HG03432 (cell line): Measurements from ENCODE around the gene DDX4.

ENCODE experiments used
- ATAC-seq: cut with Tn5 transposase; IDR thresholded peaks from one replicate; pipeline ENCODE4 v1.9.1; 2021; ENCODE audit warnings: mild to moderate bottlenecking, moderate library complexity; ENCODE audit not compliant: unreplicated experiment

The DDX4 gene

DNA sequence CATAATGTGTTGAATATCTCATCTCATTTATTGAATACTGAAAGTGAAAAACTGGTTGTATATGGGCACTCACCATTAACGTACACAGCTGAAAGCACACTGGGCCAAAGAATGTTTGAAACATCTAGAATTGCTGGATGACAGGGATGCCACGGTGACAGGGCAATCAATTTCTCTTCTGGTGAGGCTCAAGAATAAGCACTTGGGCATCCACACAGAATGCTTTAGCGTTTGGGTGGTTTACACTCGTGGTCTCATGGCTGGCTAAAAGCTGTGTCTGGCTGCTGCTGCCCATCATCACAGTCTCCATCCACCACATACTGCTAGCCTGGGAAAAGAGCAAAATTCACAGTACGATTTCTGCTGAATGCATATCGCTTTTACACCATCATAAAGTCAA lies 82.6 kb downstream of the DDX4 start:
- no peak for ATAC-seq

DNA sequence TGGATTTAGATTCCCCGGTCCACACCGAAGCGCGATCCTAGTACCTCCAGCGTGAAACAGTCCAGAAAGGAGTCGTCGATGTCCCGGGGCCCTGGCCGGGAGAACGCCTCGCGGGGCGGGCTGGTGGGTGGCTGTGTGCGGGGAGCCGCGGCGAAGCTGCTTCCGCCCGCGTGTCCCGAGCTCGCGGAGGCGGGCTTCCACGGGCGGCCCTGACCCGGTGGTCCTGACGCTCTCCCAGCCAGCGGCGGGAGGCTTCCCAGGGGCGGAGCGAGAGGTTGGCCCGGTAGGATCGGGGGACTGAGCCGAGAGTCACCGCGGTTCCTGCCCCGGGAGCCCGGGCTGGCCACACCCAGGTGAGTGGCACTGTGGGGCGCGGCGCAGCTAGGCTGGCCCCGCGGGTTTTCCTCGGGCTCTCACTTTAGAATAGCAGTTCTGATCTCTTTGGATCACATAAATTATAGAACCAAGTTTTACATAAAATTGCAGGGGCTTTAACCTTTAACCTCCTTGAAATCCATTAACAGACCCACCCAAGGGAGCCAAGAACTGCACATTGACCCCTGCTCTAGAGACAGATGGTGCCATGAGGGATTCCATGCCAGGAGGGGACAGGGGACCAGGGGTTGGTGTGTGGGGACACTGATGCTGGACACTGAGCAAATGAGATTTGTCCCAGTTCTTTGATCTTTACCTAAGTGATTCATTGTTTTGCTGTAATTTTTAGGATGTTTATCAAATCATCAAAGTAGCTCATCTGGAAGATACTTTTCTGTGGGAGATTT lies 84.1 kb downstream of the DDX4 start:
- ATAC-seq, result no peak

DNA sequence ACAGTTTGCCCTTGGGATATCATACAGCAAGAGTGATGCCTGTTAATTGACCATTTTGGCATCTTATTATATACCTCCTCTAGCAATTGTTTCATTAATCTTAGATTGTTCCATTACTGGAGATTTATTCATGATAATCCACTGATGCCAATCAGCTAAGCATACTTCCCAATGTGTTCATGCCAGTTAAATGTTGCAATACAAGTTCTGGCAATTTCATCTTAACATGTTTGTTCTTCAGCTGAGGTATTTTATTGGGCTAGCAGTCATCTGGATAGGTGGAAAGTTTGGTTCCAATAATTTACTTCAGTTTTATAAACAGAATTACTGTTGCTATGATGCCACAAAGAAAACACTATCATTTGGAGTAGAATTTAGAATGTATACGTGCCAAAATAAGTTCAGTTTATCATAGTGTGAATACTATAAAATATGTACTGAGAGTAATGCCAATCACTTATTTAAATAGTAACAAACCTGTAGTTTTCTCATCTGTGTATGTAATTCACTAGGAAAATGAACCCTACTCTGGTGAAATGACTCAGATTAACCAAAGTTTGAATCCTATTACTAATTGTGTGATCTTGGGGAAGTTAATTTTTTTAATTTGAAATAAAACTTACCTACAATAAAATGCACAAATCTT lies 85.4 kb downstream of the DDX4 start:
- ATAC-seq, result no peak

DNA sequence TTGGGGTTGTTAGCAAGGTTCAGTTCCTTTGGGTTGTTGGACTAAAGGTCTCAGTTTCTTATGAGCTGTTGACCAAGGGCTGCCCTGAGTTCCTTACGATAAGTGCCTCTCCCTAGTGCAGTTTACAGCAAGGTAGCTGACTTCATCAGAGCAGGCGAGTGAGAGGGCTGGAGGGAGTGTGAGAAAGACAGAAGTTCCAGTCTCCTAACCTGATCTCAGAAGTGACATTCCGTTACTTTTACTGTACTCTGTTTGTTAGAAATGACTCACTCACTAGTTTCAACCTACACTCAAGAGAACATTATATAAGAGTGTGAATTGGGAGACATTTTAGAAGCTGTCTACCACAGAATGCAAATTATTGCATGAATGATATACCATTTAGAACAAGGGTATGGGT lies 92.1 kb downstream of the DDX4 start:
- ATAC-seq, result no peak

DNA sequence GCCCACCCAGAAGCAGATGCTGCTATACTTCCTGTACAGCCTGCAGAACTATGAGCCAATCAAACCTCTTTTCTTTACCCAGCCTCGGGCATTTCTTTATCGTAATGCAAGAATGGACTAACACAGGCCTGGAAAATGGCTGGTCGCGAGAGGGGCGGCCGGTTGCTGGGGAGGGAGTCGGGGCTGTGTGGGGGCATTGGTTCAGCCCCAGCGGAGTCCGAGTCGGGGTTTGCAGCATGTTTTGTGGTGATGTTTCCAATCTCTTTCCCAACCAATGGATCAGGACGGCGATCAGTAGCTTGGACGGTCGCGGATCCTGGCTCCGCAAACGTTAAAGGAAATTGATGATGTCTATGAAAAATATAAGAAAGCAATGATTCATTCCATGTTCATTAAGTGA lies 94.6 kb downstream of the DDX4 start:
- ATAC-seq, result no peak

DNA sequence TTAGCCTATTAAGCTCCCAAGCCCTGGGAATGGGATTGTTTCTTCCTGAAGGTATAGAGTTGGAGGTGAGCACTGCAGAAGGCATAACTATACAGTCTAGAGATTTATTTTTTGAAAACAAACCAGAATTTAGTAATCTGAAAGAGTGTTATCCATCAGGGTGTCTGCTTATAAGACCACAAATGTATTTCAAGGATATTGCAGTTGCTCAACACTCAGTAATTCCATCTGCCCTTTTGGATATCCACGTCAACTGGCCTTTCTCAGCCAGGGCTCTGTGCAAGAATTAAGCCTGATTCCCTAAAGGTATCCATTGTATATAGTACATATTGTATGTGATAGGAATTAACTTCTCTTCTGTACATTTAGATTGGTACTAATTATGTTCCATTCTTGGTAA lies 98.3 kb downstream of the DDX4 start:
- ATAC-seq, result no peak

DNA sequence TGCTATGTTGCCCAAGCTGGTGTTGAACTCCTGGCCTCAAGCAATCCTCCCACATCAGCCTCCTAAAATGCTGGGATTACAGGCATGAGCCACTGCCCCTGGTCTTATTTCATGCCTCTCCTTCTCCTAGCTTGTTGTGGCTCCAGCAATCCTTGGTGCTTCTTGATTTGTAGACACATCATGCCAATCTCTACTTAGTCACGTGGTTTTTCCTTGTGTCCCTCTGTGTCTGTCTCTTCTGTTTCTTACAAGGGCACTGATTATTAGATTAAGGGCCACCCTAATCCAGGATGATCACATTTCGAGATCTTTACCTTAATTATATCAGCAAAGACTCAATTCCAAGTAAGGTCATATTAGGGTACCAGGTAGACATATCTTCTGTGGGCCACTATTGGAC lies 104.1 kb downstream of the DDX4 start:
- ATAC-seq, result no peak

DNA sequence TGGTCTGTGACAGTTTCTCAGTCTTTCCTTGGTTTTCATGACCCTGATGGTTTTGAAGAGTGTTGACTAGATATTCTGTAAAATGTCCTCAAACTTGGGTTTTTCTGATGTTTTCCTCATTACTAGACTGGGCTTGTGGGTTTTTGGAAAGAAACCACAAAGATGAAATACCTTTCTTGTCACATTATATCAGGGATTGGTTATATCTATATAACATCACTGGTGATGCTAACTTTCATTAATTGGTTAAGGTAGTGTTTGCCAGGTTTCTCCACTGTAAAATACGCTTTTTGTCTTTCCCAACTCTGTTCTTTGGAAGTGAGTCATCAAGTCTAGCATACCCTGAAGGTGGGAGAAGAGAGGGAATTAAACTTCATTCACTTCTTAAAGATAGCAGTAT lies 110.0 kb downstream of the DDX4 start:
- no peak for ATAC-seq

DNA sequence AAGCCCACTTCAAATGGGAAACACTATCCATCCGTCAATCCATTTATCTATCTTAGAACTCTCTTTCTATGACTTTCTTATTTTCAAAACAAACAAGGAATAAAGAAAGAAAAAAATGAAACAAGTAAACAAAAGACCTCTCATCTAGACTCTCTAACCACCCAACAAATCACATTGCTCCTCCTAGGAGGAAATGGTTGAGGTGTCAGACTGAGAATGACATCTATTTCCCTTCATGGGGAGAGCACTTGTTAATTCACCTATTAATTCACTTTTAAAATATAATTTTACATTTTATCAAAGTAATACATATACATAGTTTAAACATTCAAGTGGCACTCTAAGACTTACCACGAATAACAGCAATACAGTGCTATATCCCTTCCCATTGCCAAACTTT lies 110.9 kb downstream of the DDX4 start:
- ATAC-seq, result no peak

DNA sequence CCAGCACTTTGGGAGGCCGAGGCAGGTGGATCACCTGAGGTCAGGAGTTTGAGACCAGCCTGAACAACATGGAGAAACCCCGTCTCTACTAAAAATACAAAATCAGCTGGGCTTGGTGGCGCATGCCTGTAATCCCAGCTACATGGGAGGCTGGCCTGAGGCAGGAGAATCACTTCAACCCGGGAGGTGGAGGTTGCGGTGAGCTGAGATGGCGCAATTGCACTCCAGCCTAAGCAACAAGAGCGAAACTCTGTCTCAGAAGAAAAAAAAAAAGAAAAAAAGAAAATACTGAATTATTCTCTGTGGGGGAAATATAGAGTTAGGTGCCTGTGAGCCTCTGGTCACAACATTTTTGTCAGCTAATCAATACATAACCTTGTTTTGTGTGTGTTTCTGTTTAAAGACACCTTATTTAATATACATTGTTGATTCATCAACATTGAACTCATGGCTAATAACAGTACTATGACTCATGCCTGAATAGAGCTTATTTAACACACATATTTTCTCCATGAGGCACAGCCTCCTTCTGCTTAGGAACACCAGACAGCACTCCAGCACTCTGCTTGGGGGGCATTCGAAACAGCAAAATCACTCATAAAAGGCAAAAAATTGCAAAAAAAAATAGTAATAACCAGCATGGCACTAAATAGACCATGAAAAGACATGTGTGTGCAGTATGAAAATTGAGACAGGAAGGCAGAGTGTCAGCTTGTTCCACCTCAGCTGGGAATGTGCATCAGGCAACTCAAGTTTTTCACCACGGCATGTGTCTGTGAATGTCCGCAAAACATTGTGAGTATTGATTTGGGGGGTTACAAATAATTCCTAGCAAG lies 113.2 kb downstream of the DDX4 start, which contains the start of gene IL31RA:
Gene IL31RA (plus strand): TSS at position 519 of the 836 bp plus-strand sequence. CDS start 214 bp downstream, at position 733.
- ATAC-seq, result no peak

DNA sequence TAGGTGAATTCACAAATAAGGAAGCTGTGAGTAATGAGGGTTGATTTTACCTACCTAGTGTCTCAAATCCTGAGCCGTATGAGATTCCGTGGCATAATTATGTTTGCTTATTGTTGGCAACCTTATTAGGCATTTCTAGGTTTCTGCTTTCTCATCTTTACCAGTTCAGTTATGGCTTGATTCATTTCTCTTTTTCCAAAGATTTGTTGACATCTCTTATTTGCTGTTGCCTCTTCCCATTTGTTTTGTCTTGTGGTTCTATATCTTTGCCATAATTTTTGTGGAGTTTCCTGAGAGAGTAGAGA lies 113.8 kb downstream of the DDX4 start:
- ATAC-seq, result no peak

DNA sequence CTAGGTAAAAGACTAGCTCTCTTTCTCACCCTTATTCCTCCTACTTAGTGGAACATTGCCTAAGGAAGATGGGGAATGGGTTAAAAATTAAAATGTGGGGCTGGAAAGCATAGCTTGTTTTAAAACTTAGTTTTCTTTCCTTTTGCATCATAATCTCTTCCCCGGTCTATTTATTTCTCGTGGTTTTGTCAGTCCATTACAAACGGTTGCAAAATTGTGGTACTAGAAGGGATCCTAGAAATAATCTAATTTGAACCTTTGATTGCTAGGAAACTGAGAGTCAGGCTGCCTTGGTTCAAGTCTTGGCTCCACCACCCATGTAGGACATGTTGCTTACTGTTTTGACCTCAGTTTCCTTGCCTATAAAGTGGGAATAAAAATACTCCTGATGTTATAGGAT lies 114.6 kb downstream of the DDX4 start:
- ATAC-seq, result no peak

DNA sequence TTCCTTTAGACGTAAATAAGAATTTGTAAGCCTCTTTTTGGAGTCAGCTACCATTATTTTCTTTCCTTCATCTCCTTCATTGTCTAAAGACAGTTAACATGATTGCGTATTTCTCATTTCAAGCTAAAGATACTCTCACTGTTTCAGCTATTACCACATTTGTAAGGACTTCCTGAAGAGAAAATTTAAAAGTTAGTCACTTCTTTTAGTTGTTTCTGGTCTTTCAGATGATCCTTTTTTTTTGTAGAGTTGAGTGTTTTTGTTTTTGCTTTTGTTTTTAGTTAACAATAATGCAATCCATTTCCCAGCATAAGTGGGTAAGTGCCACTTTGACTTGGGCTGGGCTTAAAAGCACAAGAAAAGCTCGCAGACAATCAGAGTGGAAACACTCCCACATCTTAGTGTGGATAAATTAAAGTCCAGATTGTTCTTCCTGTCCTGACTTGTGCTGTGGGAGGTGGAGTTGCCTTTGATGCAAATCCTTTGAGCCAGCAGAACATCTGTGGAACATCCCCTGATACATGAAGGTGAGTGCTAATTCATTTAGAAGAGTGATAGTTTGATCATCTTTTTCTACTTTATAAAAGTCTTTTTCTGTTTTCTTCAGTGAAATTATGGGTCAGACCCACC lies 115.3 kb downstream of the DDX4 start:
- no peak for ATAC-seq

DNA sequence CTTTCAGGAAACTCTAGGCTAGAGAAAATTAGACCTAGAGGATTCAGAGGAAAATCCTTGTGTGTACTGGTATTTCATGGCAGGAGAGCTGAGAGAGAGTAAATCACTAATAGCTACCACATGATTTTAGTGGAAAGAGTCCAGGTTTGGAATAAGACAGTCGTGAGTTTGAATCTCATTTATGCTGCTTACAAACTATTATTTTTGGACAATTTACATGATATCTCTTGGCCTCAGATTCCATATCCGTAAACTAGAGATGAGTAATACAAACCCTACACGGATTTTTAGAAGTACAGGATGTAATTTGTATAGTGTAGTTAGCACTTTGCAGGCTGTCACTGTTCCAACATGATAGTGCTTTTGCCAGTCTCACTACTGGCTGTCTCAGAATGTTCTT lies 116.0 kb downstream of the DDX4 start:
- ATAC-seq, result no peak

DNA sequence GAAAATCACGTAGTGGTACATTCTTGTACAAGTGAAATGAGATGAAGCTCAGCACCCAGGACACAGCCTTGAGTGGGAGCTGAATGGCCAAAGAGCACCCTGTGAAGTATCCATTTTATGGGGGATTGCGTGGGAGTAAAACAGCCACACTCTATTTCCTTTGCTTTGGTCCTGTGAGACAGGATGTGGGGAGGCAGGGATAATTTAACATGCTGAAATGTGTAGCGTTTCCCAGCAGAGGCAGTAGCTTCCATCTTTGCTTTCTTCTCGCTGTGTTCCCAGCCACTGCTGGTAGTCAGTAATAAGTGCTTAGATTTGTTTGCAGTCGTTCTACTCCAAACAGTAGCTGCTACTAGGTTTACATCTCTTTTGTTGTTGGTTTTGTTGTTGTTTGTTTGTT lies 117.6 kb downstream of the DDX4 start:
- no peak for ATAC-seq

DNA sequence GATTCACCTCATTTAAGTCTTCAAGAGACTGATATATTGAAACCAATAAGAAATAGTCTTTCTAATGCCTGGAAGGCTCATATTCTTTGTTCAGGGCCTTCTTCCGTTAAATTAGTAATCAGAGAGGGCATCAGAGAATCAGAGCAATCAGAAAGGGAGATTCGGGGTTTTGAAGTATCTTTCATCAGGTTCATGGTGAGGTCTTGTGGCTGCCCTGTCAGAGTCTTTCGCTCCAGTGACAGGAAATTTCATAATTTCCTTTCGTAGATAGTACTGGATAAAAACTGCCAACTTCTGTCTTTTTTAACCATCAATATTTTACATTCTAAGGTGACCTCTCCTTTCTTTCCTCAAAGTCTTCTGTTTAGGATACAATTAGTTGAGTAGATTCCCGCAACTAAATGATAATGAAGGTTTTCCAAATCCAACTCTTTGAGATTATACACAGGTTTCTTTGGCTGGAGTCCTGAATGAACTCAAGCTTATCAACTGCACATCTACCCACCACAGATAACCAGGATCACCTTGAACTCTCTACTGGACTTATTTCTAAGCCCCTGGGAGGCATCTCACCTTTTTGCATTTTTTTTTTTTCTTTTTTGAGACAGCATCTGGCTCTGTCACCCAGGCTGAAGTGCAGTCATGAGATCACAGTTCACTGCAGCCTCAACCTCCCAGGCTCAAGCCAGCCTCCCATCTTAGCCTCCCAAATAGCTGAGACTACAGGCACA lies 118.8 kb downstream of the DDX4 start:
- no peak for ATAC-seq

DNA sequence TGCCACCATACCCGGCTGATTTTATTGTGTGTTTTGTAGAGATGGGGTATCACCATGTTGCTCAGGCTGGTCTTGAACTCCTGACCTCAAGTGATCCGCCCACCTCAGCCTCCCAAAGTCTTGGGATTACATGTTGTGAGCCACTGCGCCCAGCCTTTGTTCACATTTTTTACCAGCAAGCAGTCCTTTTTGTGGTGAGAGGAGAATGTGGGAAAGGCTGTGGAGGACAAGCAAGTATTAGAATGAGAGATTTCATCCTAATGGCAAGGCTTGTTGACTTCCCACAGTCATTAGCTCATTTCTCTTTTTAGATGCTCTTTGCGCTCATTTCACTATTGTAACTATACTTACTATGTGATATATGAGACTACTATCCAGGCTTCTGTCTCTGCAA lies 119.4 kb downstream of the DDX4 start:
- no peak for ATAC-seq

DNA sequence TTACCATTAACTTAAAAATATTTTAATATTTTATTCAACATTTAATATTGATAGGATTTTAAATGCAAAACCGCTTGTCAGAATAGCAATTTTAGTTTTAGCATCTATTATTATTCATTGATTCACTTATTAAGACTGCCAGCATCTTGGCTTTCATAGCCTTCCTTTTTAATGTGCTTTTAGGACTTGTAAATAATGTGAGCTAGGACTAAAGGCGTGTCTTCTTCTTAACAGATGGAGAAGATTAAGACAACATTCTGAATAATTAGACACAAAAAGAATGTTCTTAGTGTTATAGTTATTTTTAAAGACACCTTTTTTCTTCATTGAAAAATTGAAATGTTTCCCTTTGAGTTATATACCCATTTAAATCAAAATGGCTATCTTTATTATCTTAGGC lies 120.2 kb downstream of the DDX4 start:
- no peak for ATAC-seq

DNA sequence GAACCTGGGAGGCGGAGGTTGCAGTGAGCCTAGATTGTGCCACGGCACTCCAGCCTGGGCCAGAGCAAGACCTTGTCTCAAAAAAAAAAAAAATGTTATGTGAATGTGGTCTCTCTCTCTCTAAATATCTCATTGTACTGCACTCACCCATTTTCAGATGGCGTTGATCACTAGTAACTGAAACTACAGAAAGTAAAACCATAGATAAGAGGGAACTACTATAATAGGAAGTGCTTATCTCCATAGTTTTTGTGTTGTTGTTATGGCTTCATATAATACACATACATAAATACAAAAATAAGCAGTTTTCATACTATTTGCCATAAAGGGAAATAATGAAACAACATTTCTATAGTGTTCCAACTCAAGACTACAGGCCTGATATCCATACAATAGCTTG lies 122.4 kb downstream of the DDX4 start:
- no peak for ATAC-seq

DNA sequence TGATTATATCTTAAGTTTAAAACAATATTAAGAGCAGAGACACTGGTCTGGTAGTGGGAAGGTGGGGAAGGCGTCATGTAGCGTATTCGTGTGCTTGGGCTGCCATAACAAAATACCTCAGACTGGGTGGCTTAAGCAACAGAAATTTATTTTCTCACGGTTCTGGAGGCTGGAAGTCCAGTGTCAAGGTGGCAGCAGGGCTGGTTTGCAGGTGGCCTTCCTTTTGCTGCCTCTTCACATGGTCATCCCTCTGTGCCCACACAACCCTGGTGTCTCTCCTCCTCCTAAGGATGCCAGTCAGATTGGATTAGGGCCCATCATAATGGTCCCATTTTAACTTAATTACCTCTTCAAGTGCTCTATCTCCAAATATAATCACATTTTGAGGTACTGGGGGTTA lies 122.8 kb downstream of the DDX4 start:
- no peak for ATAC-seq
